GM19193 (cell line): ENCODE measurements around the gene RPL29.

Source experiments
- POLR2A ChIP-seq: IDR thresholded peaks from 4 replicates; pipeline ENCODE4 v1.6.1; 2011; ENCODE audit not compliant: insufficient read depth, insufficient read length; ENCODE audit errors: extremely low read depth

Gene RPL29

DNA sequence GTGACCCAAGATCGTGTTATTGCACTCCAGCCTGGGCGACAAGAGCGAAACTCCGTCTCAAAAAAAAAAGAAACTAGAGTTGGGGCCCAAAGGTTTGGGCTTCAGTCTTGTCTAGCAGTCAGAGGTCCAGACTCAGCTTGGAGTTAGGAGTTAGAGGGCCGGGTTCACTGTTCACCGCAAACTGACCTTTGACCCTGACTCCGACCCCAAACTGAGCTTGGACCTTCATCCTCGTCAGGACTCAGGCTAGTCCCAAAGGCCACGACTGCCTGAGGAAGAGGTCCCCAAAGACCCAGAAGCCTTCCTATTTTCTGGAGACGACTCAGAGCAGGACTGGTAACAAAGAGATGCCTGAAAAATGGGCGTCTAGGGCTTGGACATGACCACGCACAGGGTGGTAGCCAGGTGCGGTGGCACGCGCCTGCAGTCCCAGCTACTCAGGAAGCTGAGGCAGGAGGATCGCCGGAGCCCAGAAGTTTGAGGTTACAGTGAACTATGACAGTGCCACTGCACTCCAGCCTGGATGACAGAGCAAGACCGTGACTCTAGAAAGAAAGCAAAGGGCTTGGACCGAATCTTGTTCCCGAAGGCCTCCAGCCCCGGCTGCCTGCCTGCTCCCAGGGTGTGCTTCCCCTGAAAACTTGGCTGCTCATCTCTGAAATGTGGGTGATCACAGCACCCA is 22.8 kb upstream of the RPL29 start:
- no peak for TF ChIP-seq POLR2A

- no peak for TF ChIP-seq POLR2A
Measured at GRCh38 chr3:52017586-52017985, 21.9 kb upstream of the RPL29 start.

GRCh38 chr3:52015438-52016228 is 19.9 kb upstream of the RPL29 start:
- TF ChIP-seq POLR2A, result no peak

DNA sequence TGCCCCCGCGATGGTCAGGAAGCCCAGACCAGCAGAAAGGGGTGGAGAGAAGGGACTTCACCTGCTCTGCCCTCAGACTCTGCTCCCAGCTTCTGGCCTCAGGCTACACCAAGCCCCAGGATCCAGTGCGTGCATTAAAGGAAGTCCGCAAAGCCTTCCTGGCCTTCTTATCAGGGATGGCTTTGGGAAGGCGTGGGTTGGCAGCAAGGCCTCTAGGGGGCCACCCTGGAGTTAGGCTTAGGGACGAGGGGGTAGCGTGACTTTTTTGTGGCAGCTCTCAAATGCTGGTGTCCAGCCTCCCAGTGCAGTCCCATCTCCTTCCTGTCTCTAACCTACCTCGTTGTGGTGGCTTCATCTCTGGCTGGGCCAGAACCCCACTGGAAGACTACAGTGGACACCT is 18.9 kb upstream of the RPL29 start:
- TF ChIP-seq POLR2A, result no peak

DNA sequence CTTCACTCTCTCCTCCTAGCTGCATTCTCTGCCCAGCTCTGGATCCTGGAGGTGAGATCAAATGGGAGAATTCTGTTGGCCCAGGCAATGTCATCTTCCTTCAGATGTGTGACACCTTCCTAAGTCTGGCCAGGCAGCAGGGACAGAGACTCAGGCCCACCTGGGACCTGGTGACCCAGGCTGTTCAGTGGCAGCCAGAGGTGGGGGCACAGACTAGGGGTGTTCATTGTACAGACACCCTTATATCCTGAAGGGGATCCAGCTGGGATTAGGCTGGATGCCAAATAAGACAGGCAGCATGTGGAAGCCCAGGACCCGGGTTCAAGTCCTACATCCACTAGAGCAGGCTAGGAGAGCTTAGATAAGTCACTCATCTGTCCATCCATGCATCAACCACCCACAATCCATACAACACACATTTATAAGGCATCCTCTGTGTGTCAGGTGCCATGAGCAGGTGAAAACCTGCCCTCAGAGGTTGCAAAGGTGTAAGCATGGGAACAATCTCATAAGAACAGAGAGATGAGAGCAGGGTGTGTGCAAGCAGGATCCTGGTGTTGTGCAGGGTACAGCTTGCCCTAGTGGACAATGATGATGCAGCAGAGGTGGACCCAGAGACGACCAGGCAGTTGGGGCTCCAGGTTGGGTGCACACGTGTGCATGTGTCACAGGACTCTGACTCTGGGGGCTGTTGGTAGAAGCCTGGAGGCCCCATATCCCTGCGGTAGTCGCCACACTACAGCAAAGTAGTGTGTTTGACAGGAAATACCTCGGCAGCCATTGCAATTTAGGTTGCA is 18.3 kb upstream of the RPL29 start:
- no peak for TF ChIP-seq POLR2A

- TF ChIP-seq POLR2A, result no peak
Measured at GRCh38 chr3:52012699-52013098, 17.0 kb upstream of the RPL29 start.

DNA sequence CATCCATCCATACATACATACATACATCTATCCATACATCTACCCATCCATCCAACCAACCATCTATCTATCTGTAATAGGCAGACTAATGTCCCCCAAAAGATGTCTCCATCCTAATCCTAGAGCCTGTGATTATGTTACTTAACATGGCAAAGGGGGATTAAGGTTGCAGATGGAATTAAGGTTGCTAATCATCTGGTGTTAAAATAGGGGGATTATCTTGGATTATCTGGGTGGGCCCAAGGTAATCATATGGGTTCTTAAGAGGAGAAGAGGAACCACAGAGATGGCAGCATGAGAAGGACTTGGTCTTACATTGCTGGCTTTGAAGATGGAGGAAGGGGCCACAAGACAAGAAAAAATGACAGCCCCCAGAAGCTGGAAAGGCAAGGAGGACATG is 14.7 kb upstream of the RPL29 start:
- TF ChIP-seq POLR2A, result no peak

GRCh38 chr3:52007291-52007690 is 11.6 kb upstream of the RPL29 start:
- no peak for TF ChIP-seq POLR2A

GRCh38 chr3:52006820-52007133 is 11.1 kb upstream of the RPL29 start:
- no peak for TF ChIP-seq POLR2A

- no peak for TF ChIP-seq POLR2A
Measured at GRCh38 chr3:52006017-52006819, 10.5 kb upstream of the RPL29 start.

DNA sequence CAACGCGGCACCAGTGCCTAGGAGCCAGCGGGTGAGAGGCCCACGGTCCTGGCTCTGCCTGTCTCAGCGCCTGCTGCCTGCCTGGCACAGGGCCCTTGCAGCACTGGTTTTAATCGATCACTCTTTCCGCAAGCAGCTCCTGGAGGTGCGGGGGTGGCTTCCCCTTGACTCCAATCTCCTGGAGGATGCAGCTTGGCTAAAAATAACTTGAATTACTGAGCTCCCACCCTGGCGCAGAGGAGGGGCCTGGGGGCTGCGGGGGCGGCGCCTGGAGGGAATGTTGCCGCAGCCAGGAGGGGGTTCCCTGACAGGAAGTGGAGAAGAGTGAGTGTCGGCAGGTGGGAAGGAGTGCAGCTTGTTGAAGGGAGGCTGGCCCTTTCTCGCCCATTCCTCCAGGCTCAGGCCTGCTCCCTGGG is 9.9 kb upstream of the RPL29 start:
- no peak for TF ChIP-seq POLR2A

GRCh38 chr3:52004906-52005395 is 9.3 kb upstream of the RPL29 start:
- TF ChIP-seq POLR2A, result no peak

DNA sequence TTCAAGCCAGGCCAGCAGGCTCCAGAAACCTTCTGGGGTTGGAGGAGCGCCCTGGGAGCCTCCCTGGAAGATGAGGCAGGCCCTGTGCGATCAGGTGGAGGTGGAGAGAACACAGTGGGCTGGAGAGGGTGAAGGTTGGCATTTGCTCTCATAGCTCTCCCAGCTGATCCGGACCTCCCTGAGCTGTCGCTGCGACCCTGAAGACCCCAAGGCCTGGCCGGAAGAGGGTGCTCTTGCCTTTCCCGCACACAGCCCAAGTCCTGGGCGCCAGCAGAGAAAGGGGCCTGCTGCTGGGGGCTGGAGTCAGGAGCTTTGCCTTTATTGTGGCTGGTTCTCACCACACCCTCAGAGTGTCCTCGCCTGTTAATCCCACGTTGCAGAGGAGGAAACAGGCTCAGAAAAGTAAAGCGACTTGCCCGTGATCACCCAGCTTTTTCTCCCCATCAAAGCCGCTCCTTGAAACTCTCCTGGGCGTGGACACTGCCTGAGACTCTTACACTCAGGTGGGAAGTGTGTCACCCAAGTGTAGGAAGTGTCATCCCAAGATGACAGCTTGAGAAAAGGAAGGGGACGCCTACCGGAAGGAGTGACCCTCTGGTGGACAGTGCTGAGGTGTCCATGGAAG is 8.6 kb upstream of the RPL29 start:
- no peak for TF ChIP-seq POLR2A

GRCh38 chr3:52002748-52003147 is 7.1 kb upstream of the RPL29 start:
- TF ChIP-seq POLR2A, result no peak
